Esophagus mucosa (tissue), 1 donor: ENCODE measurements around the gene PAK5. TPM values are rescaled to one million over a fixed set of nuclear protein-coding genes. Genes with fewer than 3 reads are reported as not detected.

Experiments
- ATAC-seq: fragments of 200-7000 bp; cut with Tn5 transposase; one replicate; pipeline ENCODE4 v1.9.1; 2020
- total RNA-seq: library from RNA; stranded (reverse); gene quantifications from one replicate; pipeline ENCODE4 v1.2.4, GENCODE V29; 2023
- donor health status: DM: yes; HTN: yes; CAD: no.

PAK5 gene
- total RNA-seq, 1 donor from 2014 or later = 0.52 TPM

GRCh38 chr20:9574181-9574580 is 264.7 kb downstream of the PAK5 start:
- no peak for ATAC-seq

- no peak for ATAC-seq
Measured at GRCh38 chr20:9573335-9574151, 265.3 kb downstream of the PAK5 start.

- ATAC-seq = no peak
Measured at GRCh38 chr20:9572670-9573069, 266.2 kb downstream of the PAK5 start.

- ATAC-seq = no peak
Measured at GRCh38 chr20:9571783-9572182, 267.1 kb downstream of the PAK5 start.

GRCh38 chr20:9570612-9571011 is 268.3 kb downstream of the PAK5 start:
- no peak for ATAC-seq

- ATAC-seq = no peak
Measured at GRCh38 chr20:9566977-9567376, 271.9 kb downstream of the PAK5 start.

GRCh38 chr20:9565910-9566550 is 272.8 kb downstream of the PAK5 start:
- no peak for ATAC-seq

GRCh38 chr20:9557411-9557810 is 281.5 kb downstream of the PAK5 start:
- ATAC-seq = no peak

GRCh38 chr20:9555781-9556180 is 283.1 kb downstream of the PAK5 start:
- peak; percentile 77 for ATAC-seq

- no peak for ATAC-seq
Measured at GRCh38 chr20:9551808-9552550, 286.9 kb downstream of the PAK5 start.

GRCh38 chr20:9550871-9551270 is 288.0 kb downstream of the PAK5 start:
- ATAC-seq = no peak

- no peak for ATAC-seq
Measured at GRCh38 chr20:9550283-9550682, 288.6 kb downstream of the PAK5 start.

GRCh38 chr20:9543214-9543613 is 295.7 kb downstream of the PAK5 start:
- ATAC-seq = no peak

- no peak for ATAC-seq
Measured at GRCh38 chr20:9535449-9535848, 303.4 kb downstream of the PAK5 start.

GRCh38 chr20:9534025-9534424 is 304.9 kb downstream of the PAK5 start:
- no peak for ATAC-seq

GRCh38 chr20:9532069-9532838 is 306.6 kb downstream of the PAK5 start:
- no peak for ATAC-seq

- ATAC-seq = no peak
Measured at GRCh38 chr20:9531581-9531980, 307.3 kb downstream of the PAK5 start.

GRCh38 chr20:9523636-9524035 is 315.2 kb downstream of the PAK5 start:
- no peak for ATAC-seq

GRCh38 chr20:9520086-9520485 is 318.8 kb downstream of the PAK5 start:
- no peak for ATAC-seq

- ATAC-seq = no peak
Measured at GRCh38 chr20:9518576-9519175, 320.2 kb downstream of the PAK5 start.

- no peak for ATAC-seq
Measured at GRCh38 chr20:9517297-9518162, 321.3 kb downstream of the PAK5 start.
